GM21515 (cell line): ENCODE measurements around the gene TAF13.
"Not testable (repeated sequence)": the region's sequence is repeated elsewhere in the genome, so short reads cannot be mapped to it uniquely, and the experiment has no call there.

Experiments
- ATAC-seq: cut with Tn5 transposase; IDR thresholded peaks from one replicate; pipeline ENCODE4 v1.9.1; 2021; ENCODE audit not compliant: unreplicated experiment

TAF13 gene

DNA sequence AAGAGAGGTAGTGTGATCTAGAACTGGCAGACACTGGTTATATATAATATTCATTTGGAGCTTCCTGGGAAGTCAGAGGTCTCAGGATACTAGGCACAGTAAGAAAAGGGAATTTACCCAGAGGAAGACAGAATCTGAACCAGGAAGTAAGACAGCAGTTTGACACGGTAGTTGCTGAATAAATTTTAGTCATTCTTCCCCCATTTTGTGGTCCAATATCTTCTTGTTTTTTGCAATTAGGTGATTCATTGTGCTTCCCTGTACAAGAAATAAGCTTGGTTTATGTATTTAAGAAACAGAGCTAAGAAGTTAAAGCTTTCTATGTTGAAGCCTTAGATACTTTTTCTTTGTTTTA, 16.0 kb upstream of the TAF13 start:
- ATAC-seq, result no peak

DNA sequence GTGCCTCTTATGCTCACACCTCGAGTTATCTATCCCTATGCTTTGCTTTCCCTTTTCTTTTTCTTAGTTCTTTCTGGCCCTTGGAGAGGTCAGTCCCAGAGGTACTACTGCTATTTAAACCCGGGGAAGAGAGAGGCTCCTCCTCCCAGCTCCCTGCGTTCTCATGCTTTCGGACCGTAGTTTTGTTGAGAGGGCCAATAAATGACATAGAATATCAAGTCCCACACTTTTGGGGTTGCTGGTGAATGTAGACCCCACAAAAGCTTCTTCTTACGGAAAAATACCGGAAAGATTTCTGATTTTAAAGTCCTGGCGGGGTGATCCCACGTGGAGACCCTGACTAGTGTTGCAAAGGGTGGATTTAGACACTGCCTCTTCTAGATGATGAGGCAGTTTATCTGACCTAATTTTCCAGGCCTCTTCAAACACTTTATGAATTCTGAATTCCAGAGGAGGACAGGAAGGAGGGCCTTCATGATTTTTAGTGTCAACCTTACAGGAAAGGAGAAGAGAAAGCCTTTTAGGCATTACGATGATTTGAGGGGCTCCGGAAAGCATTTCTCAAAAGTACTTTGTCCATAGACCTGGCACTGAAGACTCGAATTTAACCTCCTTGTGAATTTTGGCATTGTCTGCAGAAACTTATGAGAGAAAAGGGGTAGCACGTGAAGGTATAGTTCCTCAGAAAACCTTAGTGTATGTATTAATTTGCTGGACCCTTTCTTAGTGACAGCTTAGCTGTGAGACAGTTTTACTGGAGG, 15.5 kb upstream of the TAF13 start:
- ATAC-seq, result peak; percentile 52

DNA sequence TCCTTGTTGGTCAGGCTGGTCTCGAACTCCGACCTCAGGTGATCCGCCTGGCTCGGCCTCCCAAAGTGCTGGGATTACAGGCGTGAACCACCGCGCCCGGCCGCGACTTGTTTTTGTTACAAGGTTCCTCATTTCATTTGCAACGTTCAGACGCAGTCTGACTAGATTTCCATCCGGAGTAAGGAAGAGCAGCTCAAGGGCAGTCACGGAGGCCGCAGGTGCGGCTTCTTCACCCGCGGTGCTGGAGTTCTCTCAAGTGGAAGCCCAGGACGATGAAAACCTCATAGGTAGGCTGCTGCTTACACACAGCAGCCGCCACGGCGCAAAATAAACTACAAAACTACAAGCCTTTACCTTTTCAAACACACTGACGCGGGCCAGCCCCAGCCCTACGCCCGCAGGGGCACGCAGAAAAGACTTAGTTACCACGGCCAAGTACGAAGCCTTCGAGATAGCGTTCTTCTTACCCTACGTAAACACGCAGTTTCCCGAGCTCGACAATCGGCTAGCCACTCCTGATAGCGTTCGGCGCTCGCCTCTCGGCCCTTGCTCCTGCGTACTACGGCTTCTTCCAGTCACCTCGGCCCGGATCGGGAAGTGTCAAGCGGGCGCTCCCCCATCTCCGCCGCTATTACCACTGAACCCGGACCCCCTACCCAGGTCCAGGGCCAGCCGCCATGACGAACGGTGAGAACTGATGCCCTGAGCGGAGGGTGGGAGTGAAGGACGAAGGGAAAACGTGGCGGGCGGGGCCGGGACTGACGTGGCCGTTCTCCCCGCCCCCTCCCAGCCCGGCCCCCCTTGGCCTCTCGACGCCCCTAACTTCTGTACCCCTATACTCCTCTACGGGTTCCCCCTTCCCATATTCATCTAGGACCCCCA, 14.6 kb upstream of the TAF13 start, which contains the start of gene TMEM167B:
TSS of gene TMEM167B (plus strand) at position 569 of the 882 bp plus-strand sequence. CDS start at position 678, 109 bp downstream.
- ATAC-seq, result peak; percentile 92

DNA sequence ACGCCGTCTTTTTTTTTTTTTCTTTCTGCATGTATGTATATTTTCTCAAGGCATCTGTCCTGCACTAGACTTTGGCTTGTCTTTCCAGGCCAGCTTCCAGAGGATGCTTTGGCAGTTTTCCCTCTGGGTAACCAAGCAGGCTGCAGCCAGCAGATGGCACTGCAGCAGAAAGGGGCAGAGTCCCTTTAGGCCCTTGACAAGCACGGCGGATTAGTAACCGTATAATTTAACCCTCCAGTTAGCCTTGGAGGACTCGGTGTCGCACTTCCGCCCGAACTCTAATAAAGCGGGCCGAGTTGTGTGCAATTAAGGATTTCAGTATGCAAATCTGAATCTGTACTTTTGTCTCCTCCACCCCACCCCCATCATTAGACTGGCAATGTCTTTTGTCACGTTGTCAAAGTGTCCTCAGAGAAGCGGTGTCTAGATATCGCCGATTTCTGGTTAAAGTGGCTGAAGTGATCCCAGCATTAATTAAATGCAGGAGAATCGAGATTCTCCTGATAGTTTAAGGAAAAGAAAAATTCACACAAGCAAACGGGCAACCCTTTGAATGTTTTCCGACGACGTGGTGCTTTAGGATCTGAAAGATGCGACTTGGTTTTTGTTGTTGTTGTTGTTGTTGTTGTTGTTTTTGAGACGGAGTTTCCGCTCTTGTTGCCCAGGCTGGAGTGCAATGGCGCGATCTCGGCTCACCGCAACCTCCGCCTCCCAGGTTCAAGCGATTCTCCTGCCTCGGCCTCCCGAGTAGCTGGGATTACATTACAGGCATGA, 13.6 kb upstream of the TAF13 start:
- ATAC-seq, result no peak

- no peak for ATAC-seq
Measured at GRCh38 chr1:109084563-109085517, 9.0 kb upstream of the TAF13 start.

DNA sequence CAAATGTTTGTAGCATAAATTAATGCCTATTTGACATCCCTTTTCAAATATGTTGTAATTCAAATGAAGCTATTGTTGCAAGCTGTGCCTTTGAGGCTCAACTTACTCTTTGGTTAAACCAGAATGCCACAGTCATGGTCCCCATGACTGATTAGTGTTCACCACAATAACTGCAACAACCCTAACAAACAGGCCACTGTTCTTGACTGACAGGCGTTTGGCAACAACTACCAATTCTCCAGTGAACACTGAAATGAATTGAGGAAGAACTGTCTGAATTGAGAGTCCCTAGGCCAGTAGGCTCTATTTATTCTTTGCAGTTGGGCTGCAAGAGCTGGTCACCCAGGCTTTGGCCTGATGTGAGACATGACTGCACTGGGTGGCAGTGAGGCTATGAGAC, 8.1 kb upstream of the TAF13 start:
- ATAC-seq, result no peak

- ATAC-seq, result no peak
Measured at GRCh38 chr1:109083501-109083900, 7.7 kb upstream of the TAF13 start.

DNA sequence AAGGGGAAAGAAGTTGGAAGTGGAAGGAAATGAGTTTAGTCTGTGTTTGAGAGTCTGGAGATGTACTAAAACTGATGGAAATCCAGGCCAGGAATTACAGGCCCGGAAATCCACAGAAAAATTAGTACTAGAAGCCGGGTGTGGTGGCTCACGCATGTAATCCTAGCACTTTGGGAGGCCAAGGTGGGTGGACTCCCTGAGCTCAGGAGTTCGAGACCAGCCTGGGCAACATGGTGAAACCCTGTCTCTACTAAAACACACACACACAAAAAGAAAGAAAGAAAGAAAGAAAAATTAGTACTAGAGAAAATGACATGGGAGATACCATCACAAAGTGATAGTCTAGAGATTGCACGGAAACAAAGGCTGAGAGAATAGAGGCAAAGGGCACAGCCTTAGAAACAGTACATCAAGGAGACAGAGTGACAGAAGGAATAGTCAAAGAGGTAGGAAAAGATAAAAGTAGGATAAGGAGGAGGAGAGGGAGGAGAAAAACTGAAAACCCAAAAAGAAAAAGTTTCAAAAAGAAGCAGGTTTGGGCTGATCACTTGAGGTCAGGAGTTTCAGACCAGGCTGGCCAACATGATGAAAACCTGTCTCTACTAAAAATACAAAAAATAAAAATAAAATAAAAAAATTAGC, 4.8 kb upstream of the TAF13 start:
- ATAC-seq, result no peak

DNA sequence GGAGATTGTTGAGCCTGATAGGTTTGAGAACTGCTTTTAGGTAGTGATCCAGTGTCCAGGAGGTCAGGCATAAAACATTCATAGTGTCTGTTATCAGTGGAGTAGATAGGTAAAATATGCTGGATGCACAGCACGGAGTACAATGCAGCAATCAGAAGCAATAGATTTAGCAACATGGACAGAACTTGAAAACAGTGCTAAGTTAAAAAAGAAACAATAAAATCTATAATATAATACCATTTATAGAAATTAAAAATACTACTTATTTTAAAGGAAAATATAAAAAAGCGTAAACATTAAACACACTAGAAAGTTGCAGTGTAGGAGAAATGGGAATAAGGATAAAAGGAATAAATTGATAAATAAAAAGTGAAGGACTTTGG, 3.4 kb upstream of the TAF13 start:
- ATAC-seq, result no peak

GRCh38 chr1:109078317-109078716, 2.5 kb upstream of the TAF13 start:
- no peak for ATAC-seq

- ATAC-seq, result no peak
Measured at GRCh38 chr1:109069294-109069693, 6.5 kb downstream of the TAF13 start.

DNA sequence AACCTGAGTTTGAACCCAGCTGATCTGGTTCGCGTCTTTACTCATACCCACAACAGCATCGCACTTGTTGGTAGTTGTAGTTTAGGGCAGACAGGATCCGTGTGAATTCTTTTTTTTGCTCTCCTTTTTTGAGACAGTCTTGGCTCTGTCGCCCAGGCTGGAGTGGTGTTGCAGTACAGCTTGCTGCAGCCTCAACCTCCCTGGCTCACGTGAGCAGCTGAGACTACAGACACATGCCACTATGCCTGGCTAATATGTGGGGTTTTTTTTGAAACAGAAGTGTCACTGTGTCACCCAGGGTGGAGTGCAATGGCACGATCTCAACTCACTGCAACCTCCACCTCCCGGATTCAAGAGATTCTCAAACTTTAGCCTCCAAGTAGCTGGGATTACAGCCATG, 7.9 kb downstream of the TAF13 start:
- ATAC-seq, result no peak

- ATAC-seq, result no peak
Measured at GRCh38 chr1:109065137-109065536, 10.7 kb downstream of the TAF13 start.

- no peak for ATAC-seq
Measured at GRCh38 chr1:109061183-109061582, 14.6 kb downstream of the TAF13 start.

GRCh38 chr1:109060707-109061106, 15.1 kb downstream of the TAF13 start:
- no peak for ATAC-seq

DNA sequence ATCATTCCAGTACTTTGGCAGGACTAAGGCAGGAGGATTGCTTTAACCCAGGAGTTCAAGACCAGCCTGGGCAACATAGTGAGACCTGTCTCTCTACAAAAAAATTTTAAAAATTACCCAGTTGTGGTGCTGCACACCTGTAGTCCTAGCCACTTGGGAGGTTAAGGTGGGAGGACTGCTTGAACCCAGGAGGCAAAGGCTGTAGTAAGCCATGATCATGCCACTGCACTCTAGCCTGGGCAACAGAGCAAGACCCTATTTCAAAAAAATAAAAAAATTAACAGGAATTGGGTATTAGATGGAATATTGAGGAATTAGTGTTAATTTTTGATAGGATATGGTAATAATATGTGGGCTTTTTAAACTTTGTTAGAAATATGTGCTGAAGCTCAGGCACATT, 16.8 kb downstream of the TAF13 start:
- no peak for ATAC-seq

DNA sequence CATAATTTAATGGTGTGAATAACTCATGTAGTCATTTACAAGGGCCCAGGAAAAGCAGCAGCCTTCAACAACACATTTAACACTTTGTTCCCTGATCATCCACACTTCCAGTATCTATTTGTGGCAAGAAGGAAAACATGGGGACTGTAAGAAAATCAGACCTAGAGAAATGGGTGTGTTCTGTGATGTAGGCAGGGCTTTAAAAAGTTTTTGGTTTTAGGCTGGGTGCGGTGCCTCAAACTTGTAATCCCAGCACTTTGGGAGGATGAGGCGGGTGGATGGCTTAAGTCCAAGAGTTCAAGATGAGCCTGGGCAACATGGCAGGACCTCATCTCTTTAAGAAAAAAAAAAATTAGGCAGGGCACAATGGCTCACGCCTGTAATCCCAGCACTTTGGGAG, 19.7 kb downstream of the TAF13 start:
- ATAC-seq, result no peak

- ATAC-seq, result not testable (repeated sequence)
Measured at GRCh38 chr1:109052145-109052544, 23.7 kb downstream of the TAF13 start.

DNA sequence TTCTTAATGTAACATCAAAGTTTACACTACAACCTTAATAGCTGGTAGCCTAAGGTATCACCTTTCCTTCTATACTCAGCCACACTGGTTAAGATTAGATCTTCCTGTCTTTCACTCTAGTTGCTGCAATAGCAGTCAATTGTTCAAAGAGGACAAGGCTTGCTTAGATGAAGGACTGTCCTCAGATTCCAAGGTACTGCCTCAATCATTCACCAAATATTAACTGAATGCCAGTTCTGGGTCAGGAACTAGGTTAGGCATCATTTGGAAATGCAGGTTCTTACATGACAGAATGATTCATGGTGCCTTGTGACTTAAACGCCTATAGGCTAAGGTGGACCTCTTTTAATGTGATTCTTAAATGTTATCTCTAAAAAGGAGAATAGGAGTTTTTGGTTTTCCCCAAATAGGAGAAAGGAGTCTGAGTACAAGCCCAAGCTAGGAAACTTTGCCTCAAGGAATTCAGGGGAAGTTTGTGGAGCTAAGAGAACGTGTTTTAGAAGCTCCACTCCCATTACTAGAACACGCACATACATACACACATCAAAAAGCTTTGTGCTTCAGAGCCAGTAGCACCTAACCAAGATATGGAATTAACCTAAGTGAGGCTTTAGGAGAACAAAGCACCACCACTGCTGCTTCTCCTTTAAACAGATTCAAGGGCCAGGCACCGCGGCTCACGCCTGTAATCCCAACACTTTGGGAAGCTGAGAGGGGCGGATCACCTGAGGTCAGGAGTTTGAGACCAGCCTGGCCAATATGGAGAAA, 25.4 kb downstream of the TAF13 start:
- ATAC-seq, result no peak
